Adipose tissue (tissue), 3 donors: ENCODE data around the gene RNF208. TPM values are rescaled to one million over a fixed set of nuclear protein-coding genes. Genes with fewer than 3 reads are reported as not detected.
"Not testable (repeated sequence)": the region's sequence is repeated elsewhere in the genome, so short reads cannot be mapped to it uniquely, and the experiment has no call there.

ENCODE experiments used
- H3K27ac ChIP-seq: one replicate; pipeline ENCODE4 v1.5.1; 2013; ENCODE audit warnings: low read depth, low read length
- WGBS, 3 donors: extraction: QIAGEN DNeasy Blood & Tissue Kit; methylation state at CpG; one replicate each; pipeline ENCODE4 v1.1.7; 2013; 5-methylcytosine and 5-hydroxymethylcytosine counted together
- polyA plus RNA-seq, 3 donors: library from polyadenylated mRNA; stranded (reverse); fragments of 200-250 nt; gene quantifications; one replicate each; pipeline ENCODE4 v1.2.3, GENCODE V29; 2013
- donor health status: healthy with polysubstance abuse.
- donor health status: Bipolar disorder and iron deficiency.
- donor health status: healthy.

RNF208 gene
- polyA plus RNA-seq, 3 donors: 2.8 to 4.0 (median 3.5) TPM

- H3K27ac ChIP-seq: no peak within 1 kb of the TSS
- 1 to 2% (median 2%) methylated on average over 89 to 105 of the region's 105 CpGs for WGBS, 3 donors
These were observed 32.8 kb upstream of the RNF208 start, which contains the start of gene NELFB for GRCh38 chr9:137254624-137255447. Gene NELFB (plus strand): TSS chr9:137255327.

GRCh38 chr9:137253717-137254623 lies 31.9 kb upstream of the RNF208 start:
- WGBS, 3 donors: 34 to 76% (median 66%) methylated on average over 21 of the region's 21 CpGs
- no peak overlapping the region for H3K27ac ChIP-seq

- H3K27ac ChIP-seq: no peak overlapping the region
These were observed 30.8 kb upstream of the RNF208 start for GRCh38 chr9:137252555-137253506.

GRCh38 chr9:137251490-137252268 lies 29.6 kb upstream of the RNF208 start:
- H3K27ac ChIP-seq: no peak overlapping the region
- 84 to 95% (median 88%) methylated on average over 18 to 22 of the region's 22 CpGs for WGBS, 3 donors

More at GRCh38 chr9:137252555-137253506, 30.8 kb upstream of the RNF208 start:
- WGBS, 3 donors: 77 to 91% (median 90%) methylated on average over 30 to 35 of the region's 35 CpGs

GRCh38 chr9:137251194-137251461 lies 29.1 kb upstream of the RNF208 start, which contains the start of gene STPG3:
Gene STPG3 (plus strand): TSS chr9:137251286. CDS start chr9:137251287, 1 bp downstream.
- H3K27ac ChIP-seq: no peak within 1 kb of the TSS
- 50 to 74% (median 53%) methylated on average over 2 to 4 of the region's 4 CpGs for WGBS, 3 donors

GRCh38 chr9:137250329-137251193 lies 28.5 kb upstream of the RNF208 start:
- no peak overlapping the region for H3K27ac ChIP-seq
- WGBS, 3 donors: 53 to 64% (median 61%) methylated on average over 12 to 18 of the region's 18 CpGs

GRCh38 chr9:137247916-137248175 lies 25.8 kb upstream of the RNF208 start:
- WGBS, 3 donors: 83 to 93% (median 88%) methylated on average over 6 of the region's 6 CpGs
- no peak overlapping the region for H3K27ac ChIP-seq

GRCh38 chr9:137247135-137247915 lies 25.3 kb upstream of the RNF208 start:
- 75 to 84% (median 77%) methylated on average over 20 of the region's 20 CpGs for WGBS, 3 donors
- H3K27ac ChIP-seq: no peak overlapping the region

GRCh38 chr9:137245450-137246421 lies 23.7 kb upstream of the RNF208 start:
- 88 to 92% (median 92%) methylated on average over 23 to 25 of the region's 25 CpGs for WGBS, 3 donors
- H3K27ac ChIP-seq: no peak overlapping the region

GRCh38 chr9:137244486-137245449 lies 22.7 kb upstream of the RNF208 start:
- H3K27ac ChIP-seq: no peak overlapping the region
- WGBS, 3 donors: 66 to 68% (median 67%) methylated on average over 33 to 36 of the region's 36 CpGs

- 56 to 71% (median 68%) methylated on average over 15 of the region's 15 CpGs for WGBS, 3 donors
- H3K27ac ChIP-seq: no peak overlapping the region
These were observed 21.8 kb upstream of the RNF208 start for GRCh38 chr9:137243626-137244485.

- whole genome bisulfite sequencing, 3 donors: 66 to 94% (median 91%) methylated on average over 15 to 18 of the region's 18 CpGs
- not testable (repeated sequence) for H3K27ac ChIP-seq
These were observed 21.2 kb upstream of the RNF208 start for GRCh38 chr9:137243266-137243625.
